ENCODE results near the gene ZNF410. TPM values are rescaled to one million over a fixed set of nuclear protein-coding genes. Genes with fewer than 3 reads are reported as not detected.

The ZNF410 gene
- total and polyA plus RNA-seq, 2 of the 13 experiments (the other 11 are each of a cell fraction or from before 2014, with no cell fraction given): 19.2 to 44.3 TPM

GRCh38 chr14:73887694-73888459 lies 1.2 kb downstream of the ZNF410 start:
- 0 out of 2 replicates have a peak, but pooled peaks cover 8% of the 10 kb centered on the region for H4K20me1 ChIP-seq (ENCODE audit: insufficient read depth, low read length)
- 1% methylated on average over 7 of the region's 7 CpGs for WGBS (ENCODE audit: low lambda C conversion rate)
- FAIRE-seq: no peak
- H3K4me3 ChIP-seq (replicated peaks in 1 of 3; ENCODE audit: insufficient read depth in 1 of 3, low read depth in 2 of 3, low read length in 3 of 3): peak overlapping the region; percentile 65 to 99 (median 90)
- H3K27ac ChIP-seq (ENCODE audit: extremely low read length, insufficient read depth, low read length): peak overlapping the region; percentile 88
- in situ Hi-C loops (cut with HindIII; ENCODE audit: extremely low pct_ligation_motif_present, low pct_unique_long_range_greater_than_20kb) (no loop called here), intact Hi-C loops (cut with micrococcal nuclease; ENCODE audit: unreplicated experiment) (loop anchor here (2.0 to 5.0 kb wide), 2 partner anchors 37 to 51 kb away; partner anchors contain the start of gene PTGR2)
- POLR2A ChIA-PET: interaction anchor here (1.0 to 3.0 kb wide), 5 partner anchors 36 to 146 kb away, joined by 3 to 56 read pairs (median 6); partner anchors contain the start of genes COQ6, FAM161B and PTGR2
- no peaks in the 10 kb centered on the region for H3K9me3 ChIP-seq (ENCODE audit: low read length)
- peak overlapping the region; percentile 87 for H3K4me2 ChIP-seq (ENCODE audit: low read depth, low read length)
- DNase-seq (ENCODE audit: low spot score): peak; percentile 42
- CTCF ChIA-PET (ENCODE audit: low intra/inter-chr PET ratio, low total read pairs): no interaction called here
- peaks cover 35% of the 10 kb centered on the region for H3K4me1 ChIP-seq (ENCODE audit: insufficient read depth, low read length)
- H3K9ac ChIP-seq (ENCODE audit: insufficient read depth, low read depth, low read length): peak overlapping the region; percentile 90
- no peak for ATAC-seq
- BruUV-seq (replicated peaks): TSS peak; percentile 75
- 0 out of 5 replicates have a peak, but pooled peaks cover 2 to 6% of the 10 kb centered on the region in 2 experiments for H3K36me3 ChIP-seq (replicated peaks in 1 of 2; ENCODE audit: control insufficient read depth in 1 of 2, insufficient read depth in 2 of 2, low read length in 2 of 2)
- H3K79me2 ChIP-seq (ENCODE audit: insufficient read depth, low read length): peaks cover 54% of the 10 kb centered on the region
- H2AFZ ChIP-seq (ENCODE audit: low read length): no peak overlapping the region
- H3K27me3 ChIP-seq (ENCODE audit: control insufficient read depth in 1 of 2, insufficient read depth in 2 of 2, low read length in 2 of 2): no peaks in the 10 kb centered on the region
- TF ChIP-seq U2AF2 (IDR thresholded peaks at IDR 0.05; ENCODE audit: low read depth, low read length): no peak
- TF ChIP-seq IRX3 (CRISPR knock-in tag; IDR thresholded peaks at IDR 0.05; ENCODE audit: borderline replicate concordance, low read depth): no peak
- TF ChIP-seq HES4 (CRISPR knock-in tag; IDR thresholded peaks at IDR 0.05; ENCODE audit: borderline replicate concordance): no peak
- TF ChIP-seq HDAC2 (CRISPR knock-in tag; IDR thresholded peaks at IDR 0.05): no peak
- no peak for TF ChIP-seq ZZZ3 (CRISPR knock-in tag; IDR thresholded peaks at IDR 0.05; ENCODE audit: borderline replicate concordance)
- TF ChIP-seq ZNF674 (CRISPR knock-in tag; IDR thresholded peaks at IDR 0.05; ENCODE audit: low read depth): no peak
- no peak for TF ChIP-seq NFYB (CRISPR knock-in tag; IDR thresholded peaks at IDR 0.05)
- no peak for TF ChIP-seq MAFG (CRISPR knock-in tag; IDR thresholded peaks at IDR 0.05)
- TF ChIP-seq ARNTL (CRISPR knock-in tag; IDR thresholded peaks at IDR 0.05): no peak
- no peak for TF ChIP-seq ZNF646 (CRISPR knock-in tag; IDR thresholded peaks at IDR 0.05)
- no peak for TF ChIP-seq ZBTB42 (CRISPR knock-in tag; IDR thresholded peaks at IDR 0.05)
- TF ChIP-seq, protein P1, sequence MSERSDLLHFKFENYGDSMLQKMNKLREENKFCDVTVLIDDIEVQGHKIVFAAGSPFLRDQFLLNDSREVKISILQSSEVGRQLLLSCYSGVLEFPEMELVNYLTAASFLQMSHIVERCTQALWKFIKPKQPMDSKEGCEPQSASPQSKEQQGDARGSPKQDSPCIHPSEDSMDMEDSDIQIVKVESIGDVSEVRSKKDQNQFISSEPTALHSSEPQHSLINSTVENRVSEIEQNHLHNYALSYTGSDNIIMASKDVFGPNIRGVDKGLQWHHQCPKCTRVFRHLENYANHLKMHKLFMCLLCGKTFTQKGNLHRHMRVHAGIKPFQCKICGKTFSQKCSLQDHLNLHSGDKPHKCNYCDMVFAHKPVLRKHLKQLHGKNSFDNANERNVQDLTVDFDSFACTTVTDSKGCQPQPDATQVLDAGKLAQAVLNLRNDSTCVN (CRISPR knock-in tag; IDR thresholded peaks at IDR 0.05; ENCODE audit: borderline replicate concordance): no peak
- TF ChIP-seq ZNF510 (CRISPR knock-in tag; IDR thresholded peaks at IDR 0.05; ENCODE audit: low read depth): no peak
- TF ChIP-seq ZNF839 (CRISPR knock-in tag; IDR thresholded peaks at IDR 0.05; ENCODE audit: borderline replicate concordance): no peak
- TF ChIP-seq MEF2D (CRISPR knock-in tag; IDR thresholded peaks at IDR 0.05): no peak
- TF ChIP-seq DR1 (CRISPR knock-in tag; IDR thresholded peaks at IDR 0.05): no peak
- TF ChIP-seq ZNF367 (CRISPR knock-in tag; IDR thresholded peaks at IDR 0.05; ENCODE audit: borderline replicate concordance): no peak

Data from HepG2 (cell line).